GM12878 (cell line): ENCODE data around the gene SHMT2.

Experiments used
- IKZF1 ChIP-seq: fragments of 450-650 bp; conservative IDR thresholded peaks from 2 replicates; pipeline ENCODE4 v1.6.1; 2017; ENCODE audit warnings: antibody characterized with exemption, mild to moderate bottlenecking
- RCOR1 ChIP-seq: conservative IDR thresholded peaks from 2 replicates; pipeline ENCODE4 v1.6.1; 2012; ENCODE audit warnings: low read depth, low read length, improper control_type of control experiment
- YY1 ChIP-seq: IDR thresholded peaks from 2 replicates; pipeline ENCODE4 v1.6.1; 2011; ENCODE audit warnings: low read depth, mild to moderate bottlenecking, low read length
- TF ChIP-seq, protein P1 (sequence below), 3 experiments: IDR thresholded peaks in 2 of 3; conservative IDR thresholded peaks in 1 of 3; 2 replicates each; pipeline ENCODE4 v1.5.1; 2011; ENCODE audit warnings: low read depth in 3 of 3, low read length in 3 of 3, mild to moderate bottlenecking in 3 of 3, control low read depth in 2 of 3, moderate library complexity in 2 of 3, inconsistent platforms in 1 of 3, mixed read lengths in 1 of 3; ENCODE audit not compliant: control insufficient read depth in 2 of 3, insufficient read depth in 1 of 3; ENCODE audit errors: extremely low read depth in 1 of 3

DNA sequence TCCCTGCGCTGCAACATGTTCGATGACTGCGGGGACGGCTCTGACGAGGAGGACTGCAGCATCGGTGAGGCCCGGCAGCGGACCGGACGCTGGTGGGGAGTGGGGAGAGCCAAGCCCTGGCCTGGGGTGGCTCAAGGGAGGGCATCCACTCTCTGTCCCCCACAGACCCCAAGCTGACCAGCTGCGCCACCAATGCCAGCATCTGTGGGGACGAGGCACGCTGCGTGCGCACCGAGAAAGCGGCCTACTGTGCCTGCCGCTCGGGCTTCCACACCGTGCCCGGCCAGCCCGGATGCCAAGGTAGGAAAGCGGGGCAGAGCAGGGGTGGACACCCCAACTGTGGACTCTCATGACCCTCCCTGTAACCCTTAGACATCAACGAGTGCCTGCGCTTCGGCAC is 24.3 kb upstream of the SHMT2 start:
- TF ChIP-seq, protein P1, sequence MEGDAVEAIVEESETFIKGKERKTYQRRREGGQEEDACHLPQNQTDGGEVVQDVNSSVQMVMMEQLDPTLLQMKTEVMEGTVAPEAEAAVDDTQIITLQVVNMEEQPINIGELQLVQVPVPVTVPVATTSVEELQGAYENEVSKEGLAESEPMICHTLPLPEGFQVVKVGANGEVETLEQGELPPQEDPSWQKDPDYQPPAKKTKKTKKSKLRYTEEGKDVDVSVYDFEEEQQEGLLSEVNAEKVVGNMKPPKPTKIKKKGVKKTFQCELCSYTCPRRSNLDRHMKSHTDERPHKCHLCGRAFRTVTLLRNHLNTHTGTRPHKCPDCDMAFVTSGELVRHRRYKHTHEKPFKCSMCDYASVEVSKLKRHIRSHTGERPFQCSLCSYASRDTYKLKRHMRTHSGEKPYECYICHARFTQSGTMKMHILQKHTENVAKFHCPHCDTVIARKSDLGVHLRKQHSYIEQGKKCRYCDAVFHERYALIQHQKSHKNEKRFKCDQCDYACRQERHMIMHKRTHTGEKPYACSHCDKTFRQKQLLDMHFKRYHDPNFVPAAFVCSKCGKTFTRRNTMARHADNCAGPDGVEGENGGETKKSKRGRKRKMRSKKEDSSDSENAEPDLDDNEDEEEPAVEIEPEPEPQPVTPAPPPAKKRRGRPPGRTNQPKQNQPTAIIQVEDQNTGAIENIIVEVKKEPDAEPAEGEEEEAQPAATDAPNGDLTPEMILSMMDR (IDR thresholded peaks at IDR 0.05 in 2 of 3, conservative IDR thresholded peaks at IDR 0.05 in 1 of 3; ENCODE audit: control insufficient read depth in 2 of 3, extremely low read depth in 1 of 3, insufficient read depth in 1 of 3, low read depth in 3 of 3, low read length in 3 of 3): no peak
- TF ChIP-seq YY1: no peak
- TF ChIP-seq RCOR1: no peak
- TF ChIP-seq IKZF1: no peak
